HG03039 (cell line): ENCODE data around the gene ACKR1.

ENCODE experiments used
- ATAC-seq: cut with Tn5 transposase; IDR thresholded peaks from one replicate; pipeline ENCODE4 v1.9.1; 2021; ENCODE audit warnings: mild to moderate bottlenecking, moderate library complexity; ENCODE audit not compliant: unreplicated experiment

Gene ACKR1

DNA sequence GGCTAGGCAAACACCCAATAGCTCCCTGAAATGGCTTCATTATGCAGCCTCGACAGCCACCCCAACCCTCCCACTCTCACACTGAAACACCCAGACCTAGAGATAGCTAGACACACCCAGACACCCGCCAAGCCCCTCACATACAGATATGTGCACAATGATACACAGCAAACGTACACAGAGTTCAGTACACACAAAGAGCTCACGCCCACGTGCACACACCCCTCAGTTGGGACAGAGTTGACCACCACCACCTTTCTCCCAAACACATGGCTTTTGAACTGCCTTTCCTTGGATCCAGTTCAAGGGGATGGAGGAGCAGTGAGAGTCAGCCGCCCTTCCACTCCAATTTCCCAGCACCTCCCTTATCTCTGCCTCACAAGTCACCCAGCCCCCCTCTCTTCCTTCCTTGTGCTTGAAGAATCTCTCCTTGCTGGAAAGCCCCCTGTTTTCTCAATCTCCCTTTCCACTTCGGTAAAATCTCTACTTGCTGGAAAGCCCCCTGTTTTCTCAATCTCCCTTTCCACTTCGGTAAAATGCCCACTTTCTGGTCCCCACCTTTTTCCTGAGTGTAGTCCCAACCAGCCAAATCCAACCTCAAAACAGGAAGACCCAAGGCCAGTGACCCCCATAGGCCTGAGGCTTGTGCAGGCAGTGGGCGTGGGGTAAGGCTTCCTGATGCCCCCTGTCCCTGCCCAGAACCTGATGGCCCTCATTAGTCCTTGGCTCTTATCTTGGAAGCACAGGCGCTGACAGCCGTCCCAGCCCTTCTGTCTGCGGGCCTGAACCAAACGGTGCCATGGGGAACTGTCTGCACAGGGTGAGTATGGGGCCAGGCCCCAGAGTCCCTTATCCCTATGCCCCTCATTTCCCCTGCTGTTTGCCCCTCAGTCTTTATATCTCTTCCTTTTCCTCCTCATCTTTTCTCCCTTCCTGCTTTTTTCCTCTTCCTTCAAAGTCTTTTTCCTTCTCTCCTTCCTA is at the start of gene ACKR1:
TSS of gene ACKR1 (plus strand) at position 715 of the 981 bp plus-strand sequence. CDS start at position 800, 85 bp downstream.
- no peak for ATAC-seq

GRCh38 chr1:159161001-159161718 is 43.5 kb upstream of the ACKR1 start:
- peak; percentile 96 for ATAC-seq

GRCh38 chr1:159161719-159162026 is 43.0 kb upstream of the ACKR1 start:
- no peak for ATAC-seq

- no peak for ATAC-seq
Observed at GRCh38 chr1:159162516-159163265, 42.0 kb upstream of the ACKR1 start.

GRCh38 chr1:159163614-159164228 is 41.0 kb upstream of the ACKR1 start:
- no peak for ATAC-seq

DNA sequence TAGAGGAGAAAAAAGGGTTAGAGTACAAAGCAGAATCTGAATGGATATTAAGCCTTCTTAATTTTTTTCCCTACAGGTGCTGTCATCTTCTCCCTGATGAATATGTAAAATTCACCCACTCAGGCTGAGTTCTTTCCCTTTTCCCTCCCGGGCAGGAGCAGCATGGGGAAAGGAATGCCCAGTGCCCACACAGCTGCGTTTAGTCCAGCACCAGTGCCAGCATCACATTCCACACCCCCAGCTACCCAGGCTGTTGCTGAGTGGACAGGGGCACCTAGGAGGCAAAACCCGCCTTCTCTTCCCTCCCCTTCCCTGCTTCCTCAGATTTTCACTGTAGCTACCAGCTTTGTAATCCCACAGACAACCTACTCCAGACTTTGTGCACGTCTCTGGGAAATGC is 36.6 kb upstream of the ACKR1 start:
- no peak for ATAC-seq

- no peak for ATAC-seq
Observed at GRCh38 chr1:159170639-159171038, 34.0 kb upstream of the ACKR1 start.

- no peak for ATAC-seq
Observed at GRCh38 chr1:159171254-159171687, 33.4 kb upstream of the ACKR1 start, which contains the start of gene CADM3. Gene CADM3, plus strand, starts transcription at chr1:159171615. Its CDS starts 151 bp downstream, at chr1:159171766.

DNA sequence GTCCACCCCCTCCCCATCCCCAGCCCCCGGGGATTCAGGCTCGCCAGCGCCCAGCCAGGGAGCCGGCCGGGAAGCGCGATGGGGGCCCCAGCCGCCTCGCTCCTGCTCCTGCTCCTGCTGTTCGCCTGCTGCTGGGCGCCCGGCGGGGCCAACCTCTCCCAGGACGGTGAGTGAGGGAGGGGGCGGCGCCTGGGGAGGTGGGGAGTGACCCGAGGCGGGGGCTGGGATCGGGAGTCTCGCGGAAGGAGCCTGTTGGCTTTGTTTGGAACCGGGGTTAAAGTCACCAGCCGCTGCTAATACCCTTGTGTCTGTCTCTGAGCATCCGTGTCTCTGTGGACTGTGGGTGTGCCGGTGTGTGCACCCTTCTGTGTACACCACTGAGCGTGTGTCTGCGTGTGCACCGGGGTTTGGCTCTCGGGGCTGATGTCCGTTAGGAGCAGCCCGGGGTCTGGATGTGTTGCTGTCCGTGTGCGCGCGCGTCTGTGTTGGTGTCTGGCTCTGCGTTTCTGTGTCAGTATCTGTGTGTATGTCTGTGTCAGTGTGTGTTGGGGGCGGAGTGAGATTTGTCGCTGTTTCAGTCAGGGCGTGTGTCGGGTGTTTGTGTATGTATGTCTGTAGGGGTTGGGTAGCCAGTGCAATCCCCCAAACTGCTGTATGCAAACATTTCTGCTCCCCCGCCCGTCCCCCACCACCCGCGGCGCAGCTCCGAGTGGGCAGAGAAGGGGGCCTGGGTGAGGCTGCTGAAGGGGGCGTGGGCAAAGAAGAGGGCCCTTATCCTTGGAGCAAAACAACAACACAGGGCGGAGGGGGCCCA is 32.8 kb upstream of the ACKR1 start:
- no peak for ATAC-seq

- ATAC-seq: no peak
Observed at GRCh38 chr1:159172614-159173291, 31.9 kb upstream of the ACKR1 start.

GRCh38 chr1:159173320-159173719 is 31.4 kb upstream of the ACKR1 start:
- ATAC-seq: no peak

- ATAC-seq: no peak
Observed at GRCh38 chr1:159175571-159175970, 29.1 kb upstream of the ACKR1 start.

- no peak for ATAC-seq
Observed at GRCh38 chr1:159177272-159177907, 27.3 kb upstream of the ACKR1 start.

DNA sequence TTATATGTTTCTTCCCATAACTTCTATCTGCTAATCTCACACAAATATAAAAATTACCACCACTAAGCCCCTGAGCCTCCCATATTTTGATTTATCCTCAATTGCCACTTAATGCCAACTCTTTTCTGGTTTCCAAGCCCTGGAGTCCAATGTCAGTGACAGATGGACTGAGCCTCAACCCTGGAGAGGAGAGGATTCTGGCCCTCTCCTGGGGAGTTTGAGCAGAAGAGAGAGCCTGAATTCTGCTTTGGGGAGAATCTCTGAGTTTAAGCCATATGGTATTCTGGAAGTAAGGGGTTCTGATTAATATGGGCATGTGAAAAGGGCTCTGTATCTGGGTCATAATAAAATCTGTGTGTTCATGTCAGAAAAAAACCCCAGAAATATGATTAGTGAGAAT is 24.8 kb upstream of the ACKR1 start:
- no peak for ATAC-seq

DNA sequence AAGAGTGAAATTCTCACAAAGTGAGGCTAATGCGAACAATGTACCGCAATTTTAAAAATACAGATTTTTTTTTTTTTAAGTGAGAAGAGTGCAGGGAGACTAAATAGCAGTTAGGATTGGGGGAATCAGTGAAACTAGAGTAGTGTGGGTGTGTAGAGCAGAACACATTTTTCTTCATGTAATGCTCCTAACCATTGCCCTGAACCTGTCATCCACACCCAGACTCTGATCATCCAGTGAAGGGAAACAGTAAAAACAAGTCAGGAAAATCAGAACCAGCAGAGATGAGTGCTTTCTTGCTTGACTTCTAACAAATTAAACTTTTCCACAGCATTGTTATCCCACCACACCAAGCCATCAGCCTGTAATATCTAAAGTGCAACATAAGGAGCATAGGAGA is 24.2 kb upstream of the ACKR1 start:
- ATAC-seq: no peak

GRCh38 chr1:159181328-159182024 is 23.2 kb upstream of the ACKR1 start:
- no peak for ATAC-seq

DNA sequence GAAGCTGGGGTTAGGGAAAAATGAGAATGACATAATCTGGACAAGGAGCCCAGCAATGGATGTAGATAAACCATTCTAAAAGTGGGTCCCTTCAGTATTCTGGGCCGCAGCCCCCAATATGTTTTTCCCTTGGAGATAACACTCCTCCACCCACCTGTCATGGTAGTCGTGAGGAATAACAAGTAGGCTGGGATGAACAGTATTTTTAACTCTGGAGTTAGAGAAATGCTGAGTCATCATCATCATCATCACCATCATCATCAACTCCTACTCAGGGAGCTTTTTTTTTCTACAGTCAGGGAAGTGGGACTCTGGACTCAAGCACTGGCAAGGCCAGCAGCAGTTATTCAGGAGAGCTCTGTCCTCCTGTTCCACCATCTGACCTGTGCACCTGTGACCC is 20.5 kb upstream of the ACKR1 start:
- ATAC-seq: no peak

GRCh38 chr1:159185121-159185520 is 19.6 kb upstream of the ACKR1 start:
- ATAC-seq: no peak
